Retinal pigment epithelial cell (primary cell): ENCODE measurements around the gene BCORL1.

ENCODE experiments used
- DNase-seq: peaks from one replicate; pipeline ENCODE4 v3.0.0-alpha.2; 2010; ENCODE audit warnings: low read depth
- H3K4me3 ChIP-seq: 2 replicates; pipeline ENCODE4 v1.5.1; 2011; ENCODE audit warnings: mild to moderate bottlenecking, low read length, control low read depth, moderate library complexity
- TF ChIP-seq, protein P1 (sequence below): conservative IDR thresholded peaks from 2 replicates; pipeline ENCODE4 v1.5.1; 2011; ENCODE audit warnings: low read depth, low read length, control low read depth, inconsistent platforms

The BCORL1 gene

DNA sequence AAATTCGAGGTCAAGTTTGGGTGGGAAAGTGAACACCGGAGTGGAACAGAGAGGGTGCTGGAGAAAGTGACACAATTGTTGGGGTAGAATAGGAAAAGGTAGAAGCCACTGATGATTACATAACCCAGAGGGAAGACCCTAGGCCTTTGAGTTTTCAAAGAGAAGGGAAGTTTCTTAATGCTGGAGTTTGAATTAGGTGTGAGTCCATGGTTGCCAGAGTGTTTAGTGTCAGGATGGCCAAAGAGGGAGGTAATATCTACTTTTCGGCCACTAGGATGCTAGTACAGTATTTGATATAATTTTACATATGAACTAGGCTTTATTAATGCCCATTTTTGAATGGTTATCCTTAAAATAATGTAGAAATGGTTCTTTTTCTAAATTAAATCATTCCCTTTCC, 5.4 kb downstream of the BCORL1 start:
- TF ChIP-seq, protein P1, sequence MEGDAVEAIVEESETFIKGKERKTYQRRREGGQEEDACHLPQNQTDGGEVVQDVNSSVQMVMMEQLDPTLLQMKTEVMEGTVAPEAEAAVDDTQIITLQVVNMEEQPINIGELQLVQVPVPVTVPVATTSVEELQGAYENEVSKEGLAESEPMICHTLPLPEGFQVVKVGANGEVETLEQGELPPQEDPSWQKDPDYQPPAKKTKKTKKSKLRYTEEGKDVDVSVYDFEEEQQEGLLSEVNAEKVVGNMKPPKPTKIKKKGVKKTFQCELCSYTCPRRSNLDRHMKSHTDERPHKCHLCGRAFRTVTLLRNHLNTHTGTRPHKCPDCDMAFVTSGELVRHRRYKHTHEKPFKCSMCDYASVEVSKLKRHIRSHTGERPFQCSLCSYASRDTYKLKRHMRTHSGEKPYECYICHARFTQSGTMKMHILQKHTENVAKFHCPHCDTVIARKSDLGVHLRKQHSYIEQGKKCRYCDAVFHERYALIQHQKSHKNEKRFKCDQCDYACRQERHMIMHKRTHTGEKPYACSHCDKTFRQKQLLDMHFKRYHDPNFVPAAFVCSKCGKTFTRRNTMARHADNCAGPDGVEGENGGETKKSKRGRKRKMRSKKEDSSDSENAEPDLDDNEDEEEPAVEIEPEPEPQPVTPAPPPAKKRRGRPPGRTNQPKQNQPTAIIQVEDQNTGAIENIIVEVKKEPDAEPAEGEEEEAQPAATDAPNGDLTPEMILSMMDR: no peak
- no peak for DNase-seq

DNA sequence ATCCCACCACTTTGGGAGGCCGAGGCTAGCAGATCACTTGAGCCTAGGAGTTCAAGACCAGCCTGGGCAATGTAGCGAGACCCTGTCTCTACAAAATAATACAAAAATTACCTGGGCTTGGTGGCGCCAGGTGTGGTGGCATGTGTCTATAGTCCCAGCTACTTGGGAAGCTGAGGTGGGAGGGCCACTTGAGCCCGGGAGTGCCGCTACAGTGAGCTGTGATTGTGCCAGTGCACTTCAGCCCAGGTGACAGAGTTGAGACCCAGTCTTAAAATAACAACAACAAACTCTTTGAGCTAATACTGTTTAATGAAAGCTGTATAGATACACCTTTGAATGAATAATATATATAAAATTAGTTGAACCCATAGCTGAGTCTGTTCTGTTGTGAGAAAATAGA, 9.7 kb downstream of the BCORL1 start:
- TF ChIP-seq, protein P1: no peak
- no peak overlapping the region for H3K4me3 ChIP-seq
- no peak for DNase-seq

More for the DNA sequence above, 5.4 kb downstream of the BCORL1 start:
- no peak overlapping the region for H3K4me3 ChIP-seq

DNA sequence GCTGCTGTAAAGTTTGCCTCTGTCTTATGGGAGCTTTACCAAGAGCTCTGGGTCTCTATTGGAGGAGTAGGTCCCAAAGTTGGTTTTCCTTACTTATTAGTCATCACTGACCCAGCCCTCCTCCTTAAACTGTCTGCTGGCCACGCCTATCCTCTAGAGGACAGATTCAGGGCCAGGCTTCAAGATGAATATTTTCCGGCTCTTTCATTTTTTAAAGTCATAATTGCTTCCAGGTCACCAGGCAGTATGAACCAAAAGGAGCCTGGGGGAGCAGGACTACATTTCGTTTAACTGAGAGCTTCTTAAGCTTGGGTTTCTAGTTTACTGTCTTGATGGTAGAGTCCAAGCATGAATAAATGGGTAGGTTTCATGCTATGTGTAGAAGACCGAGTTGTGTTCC, 13.7 kb downstream of the BCORL1 start:
- TF ChIP-seq, protein P1: no peak
- no peak overlapping the region for H3K4me3 ChIP-seq
- no peak for DNase-seq

DNA sequence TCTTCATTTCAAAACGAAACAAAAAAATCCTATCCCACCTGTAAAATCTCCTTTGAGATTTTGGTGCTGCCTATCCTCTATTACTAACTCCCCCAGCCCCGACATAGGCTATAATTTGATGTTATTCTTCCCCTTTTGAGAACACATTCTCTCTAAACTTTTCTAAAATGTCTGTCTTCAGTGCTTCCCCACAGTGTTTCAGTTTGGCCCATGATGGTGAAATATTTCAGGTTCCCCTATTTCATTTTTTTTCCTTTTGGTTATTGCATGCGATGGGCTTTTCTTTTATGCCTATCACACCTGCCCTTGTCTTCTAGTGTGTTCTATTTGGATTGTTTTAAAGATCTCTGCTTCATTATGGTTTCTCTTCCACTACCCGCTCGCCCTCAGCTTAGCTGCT, 14.7 kb downstream of the BCORL1 start:
- H3K4me3 ChIP-seq: no peak overlapping the region
- DNase-seq: no peak
- TF ChIP-seq, protein P1: no peak

DNA sequence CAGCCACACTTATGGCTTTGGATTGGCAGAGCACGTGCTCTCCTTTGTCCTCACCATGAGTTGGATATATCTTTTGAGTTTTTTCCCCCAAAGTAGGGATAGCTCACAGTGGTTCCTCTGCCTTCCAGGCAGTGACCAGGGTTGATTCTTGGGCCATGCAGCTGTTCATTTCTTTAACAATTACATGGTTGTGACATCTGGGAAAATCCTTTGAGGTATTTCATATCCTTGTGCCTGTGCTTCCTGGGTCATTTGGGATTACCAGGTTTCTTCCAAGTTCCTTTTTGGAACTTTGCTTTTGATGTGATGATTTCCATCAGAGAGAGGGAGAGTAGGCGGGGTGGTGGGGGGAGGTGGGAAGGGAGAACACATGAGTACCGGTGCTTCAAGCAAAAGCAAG, 15.6 kb downstream of the BCORL1 start:
- DNase-seq: no peak
- TF ChIP-seq, protein P1: no peak
- H3K4me3 ChIP-seq: no peak overlapping the region

DNA sequence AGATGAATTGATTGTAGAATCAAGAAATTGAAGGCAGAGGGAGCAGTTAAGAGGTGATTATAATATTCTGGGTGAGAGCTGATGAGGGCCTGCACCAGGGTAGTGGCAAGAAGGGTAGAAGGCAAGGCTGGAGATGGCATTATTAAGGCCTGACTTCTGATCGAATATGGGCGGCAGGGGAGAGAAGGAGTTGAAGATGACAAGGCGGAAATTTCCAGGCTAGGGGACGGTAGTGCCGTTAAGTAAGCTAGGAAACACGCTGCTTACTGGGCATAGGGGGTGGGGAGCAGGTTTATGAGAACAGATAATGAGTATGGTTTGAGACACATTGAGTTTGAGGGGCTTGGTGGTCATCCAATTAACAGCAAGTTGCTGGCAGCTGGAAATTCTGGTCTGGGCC, 19.5 kb downstream of the BCORL1 start:
- TF ChIP-seq, protein P1: no peak
- DNase-seq: no peak

DNA sequence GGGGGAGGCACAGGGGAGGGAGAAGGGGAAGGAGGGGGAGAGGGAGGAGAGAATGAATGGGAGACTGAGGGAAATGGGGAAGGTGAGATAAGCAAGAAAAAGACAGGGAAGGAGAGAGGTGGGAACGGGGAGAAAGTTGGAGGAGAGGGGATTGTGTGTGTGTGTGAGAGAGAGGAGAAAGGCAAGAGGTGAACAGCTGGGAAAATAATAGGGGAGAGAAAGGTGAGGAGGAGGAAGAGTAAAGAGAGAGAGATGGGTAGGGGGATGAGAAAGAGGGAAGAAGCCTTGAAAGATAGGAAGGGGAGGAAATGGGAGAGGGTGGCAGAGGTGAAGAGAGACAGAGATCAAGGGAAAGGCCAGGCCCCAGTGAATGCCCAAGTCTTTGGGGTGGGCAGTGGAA, 20.1 kb downstream of the BCORL1 start:
- H3K4me3 ChIP-seq: no peak overlapping the region
- DNase-seq: no peak
- TF ChIP-seq, protein P1: no peak

More for the DNA sequence above, 19.5 kb downstream of the BCORL1 start:
- no peak overlapping the region for H3K4me3 ChIP-seq
